ENCODE results near the gene SEMA6B.

DNA sequence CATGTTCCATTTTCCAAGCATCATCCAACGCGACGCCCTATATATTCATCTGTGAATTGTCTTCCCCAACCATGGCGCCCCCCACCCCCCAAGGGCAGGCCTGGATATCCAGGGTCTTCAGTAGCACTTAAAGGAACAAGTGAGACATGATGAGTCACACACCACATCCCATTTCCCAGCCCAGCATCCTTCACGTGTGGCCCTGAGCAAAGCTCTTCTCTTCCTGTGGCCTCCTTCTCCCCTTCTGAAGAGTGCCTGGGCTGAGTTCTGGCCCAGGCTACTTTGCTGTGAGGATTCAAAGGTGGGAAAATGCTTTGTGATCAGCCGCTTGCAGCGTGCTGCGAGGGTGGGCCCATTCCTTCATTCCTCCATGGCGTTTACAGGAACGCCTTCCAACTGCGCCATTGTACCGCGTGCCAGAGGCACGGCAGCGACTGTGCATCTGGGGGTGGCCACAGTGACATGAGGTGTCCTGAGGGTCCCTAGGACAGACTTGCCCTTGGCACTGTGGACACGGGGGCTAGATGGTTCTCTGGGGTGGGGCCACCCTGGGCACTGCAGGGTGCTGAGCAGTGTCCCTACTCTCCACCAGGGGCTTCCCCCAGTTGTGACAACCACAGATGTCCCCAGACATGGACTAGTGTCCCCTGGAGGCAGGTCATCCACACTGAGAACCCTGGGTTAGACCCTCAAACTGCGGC is 52.9 kb downstream of the SEMA6B start:
- TF ChIP-seq, protein P1, sequence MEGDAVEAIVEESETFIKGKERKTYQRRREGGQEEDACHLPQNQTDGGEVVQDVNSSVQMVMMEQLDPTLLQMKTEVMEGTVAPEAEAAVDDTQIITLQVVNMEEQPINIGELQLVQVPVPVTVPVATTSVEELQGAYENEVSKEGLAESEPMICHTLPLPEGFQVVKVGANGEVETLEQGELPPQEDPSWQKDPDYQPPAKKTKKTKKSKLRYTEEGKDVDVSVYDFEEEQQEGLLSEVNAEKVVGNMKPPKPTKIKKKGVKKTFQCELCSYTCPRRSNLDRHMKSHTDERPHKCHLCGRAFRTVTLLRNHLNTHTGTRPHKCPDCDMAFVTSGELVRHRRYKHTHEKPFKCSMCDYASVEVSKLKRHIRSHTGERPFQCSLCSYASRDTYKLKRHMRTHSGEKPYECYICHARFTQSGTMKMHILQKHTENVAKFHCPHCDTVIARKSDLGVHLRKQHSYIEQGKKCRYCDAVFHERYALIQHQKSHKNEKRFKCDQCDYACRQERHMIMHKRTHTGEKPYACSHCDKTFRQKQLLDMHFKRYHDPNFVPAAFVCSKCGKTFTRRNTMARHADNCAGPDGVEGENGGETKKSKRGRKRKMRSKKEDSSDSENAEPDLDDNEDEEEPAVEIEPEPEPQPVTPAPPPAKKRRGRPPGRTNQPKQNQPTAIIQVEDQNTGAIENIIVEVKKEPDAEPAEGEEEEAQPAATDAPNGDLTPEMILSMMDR (IDR thresholded peaks at IDR 0.05): no peak
- no peak for TF ChIP-seq POLR2A (IDR thresholded peaks at IDR 0.05)
